GM12874 (cell line): ENCODE data around the gene HIGD1B.

ENCODE experiments used
- TF ChIP-seq, protein P1 (sequence below): IDR thresholded peaks from 2 replicates; pipeline ENCODE4 v1.5.1; 2011; ENCODE audit warnings: low read depth, mild to moderate bottlenecking, control low read depth, low read length, moderate library complexity; ENCODE audit not compliant: insufficient read depth

The HIGD1B gene

GRCh38 chr17:44884941-44885340 lies 37.3 kb downstream of the HIGD1B start:
- TF ChIP-seq, protein P1, sequence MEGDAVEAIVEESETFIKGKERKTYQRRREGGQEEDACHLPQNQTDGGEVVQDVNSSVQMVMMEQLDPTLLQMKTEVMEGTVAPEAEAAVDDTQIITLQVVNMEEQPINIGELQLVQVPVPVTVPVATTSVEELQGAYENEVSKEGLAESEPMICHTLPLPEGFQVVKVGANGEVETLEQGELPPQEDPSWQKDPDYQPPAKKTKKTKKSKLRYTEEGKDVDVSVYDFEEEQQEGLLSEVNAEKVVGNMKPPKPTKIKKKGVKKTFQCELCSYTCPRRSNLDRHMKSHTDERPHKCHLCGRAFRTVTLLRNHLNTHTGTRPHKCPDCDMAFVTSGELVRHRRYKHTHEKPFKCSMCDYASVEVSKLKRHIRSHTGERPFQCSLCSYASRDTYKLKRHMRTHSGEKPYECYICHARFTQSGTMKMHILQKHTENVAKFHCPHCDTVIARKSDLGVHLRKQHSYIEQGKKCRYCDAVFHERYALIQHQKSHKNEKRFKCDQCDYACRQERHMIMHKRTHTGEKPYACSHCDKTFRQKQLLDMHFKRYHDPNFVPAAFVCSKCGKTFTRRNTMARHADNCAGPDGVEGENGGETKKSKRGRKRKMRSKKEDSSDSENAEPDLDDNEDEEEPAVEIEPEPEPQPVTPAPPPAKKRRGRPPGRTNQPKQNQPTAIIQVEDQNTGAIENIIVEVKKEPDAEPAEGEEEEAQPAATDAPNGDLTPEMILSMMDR = no peak

DNA sequence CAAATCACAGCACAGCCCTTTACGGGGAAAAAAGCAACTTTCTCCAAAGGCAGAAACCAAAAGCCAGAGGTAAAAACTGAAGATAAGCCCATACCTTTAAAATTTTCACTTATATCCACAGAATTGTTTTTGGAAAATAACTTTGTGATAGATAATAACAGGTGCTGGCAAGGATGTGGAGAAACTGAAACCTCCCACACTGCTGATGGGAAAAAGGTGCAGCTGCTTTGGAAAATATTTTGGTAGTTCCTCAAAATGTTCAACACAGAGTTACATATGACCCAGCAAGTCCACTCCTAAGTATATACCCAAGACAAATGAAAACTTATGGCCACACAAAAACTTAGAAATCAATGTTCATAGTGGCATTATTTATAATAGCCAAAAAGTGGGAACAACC lies 39.3 kb downstream of the HIGD1B start:
- TF ChIP-seq, protein P1 = no peak

DNA sequence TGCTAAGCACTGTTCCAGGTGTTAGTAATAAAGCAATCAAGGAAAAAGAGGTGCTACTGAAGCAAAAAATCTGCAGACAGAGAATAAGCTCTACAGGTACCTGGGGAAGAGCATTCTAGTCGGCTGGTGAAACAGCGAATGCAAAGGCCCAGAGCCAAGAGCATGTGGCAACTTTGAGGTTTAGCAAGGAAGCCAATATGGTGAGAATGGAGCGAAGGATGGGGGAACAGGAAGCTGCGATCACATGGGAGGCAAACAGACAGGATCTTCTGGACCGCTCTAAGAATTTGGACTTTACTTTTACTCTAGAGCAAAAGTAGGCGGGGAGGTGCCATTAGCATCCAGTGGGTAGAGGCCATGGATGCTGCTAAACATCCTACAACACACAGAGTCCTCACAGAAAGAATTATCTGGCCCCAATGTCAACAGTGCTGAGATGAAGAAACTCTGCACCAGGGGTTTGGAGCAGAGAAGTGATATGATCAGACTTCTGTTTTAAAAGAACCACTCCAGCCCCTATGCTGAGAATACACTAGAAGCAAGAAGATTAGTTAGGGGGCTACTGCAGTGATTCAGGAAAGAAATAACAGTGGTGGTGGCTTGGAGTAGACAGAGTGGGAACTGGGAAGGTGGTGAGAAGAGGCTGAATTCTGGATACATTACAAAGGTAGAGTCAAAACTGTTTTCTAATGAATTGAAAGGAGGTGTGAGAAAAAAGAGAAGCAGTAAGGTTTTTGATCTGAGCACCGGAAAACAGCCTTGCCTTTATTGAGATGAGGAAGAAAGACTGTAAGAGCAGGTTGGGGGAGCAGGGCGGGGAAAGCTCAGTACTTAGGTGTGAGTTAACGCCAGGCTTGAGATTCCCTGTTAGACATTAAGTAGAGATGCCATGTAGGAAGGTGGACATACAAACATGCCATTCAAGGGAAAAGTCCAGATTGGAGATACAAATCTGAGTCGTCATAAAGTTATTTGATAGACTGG lies 40.6 kb downstream of the HIGD1B start:
- TF ChIP-seq, protein P1 = no peak

- TF ChIP-seq, protein P1 = no peak
These were observed 41.3 kb downstream of the HIGD1B start for GRCh38 chr17:44889003-44889402.

DNA sequence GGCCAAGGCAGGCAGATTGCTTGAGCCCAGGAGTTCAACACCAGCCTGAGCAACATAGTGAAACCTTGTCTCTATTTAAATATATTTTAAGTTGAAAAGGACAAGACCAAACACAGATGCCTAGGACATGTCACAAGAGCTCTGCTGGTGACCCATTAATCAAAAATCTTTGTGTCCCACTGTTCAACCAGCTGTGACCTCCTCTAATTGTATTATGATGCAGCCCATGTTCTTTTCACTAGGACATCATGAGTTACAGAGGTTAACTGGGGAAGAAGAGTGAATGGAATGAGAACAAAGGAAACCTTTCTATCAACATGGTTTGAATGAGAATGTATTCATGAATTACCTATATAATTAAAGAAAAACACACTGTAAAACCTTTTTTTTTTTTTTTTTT lies 44.6 kb downstream of the HIGD1B start:
- TF ChIP-seq, protein P1 = no peak

DNA sequence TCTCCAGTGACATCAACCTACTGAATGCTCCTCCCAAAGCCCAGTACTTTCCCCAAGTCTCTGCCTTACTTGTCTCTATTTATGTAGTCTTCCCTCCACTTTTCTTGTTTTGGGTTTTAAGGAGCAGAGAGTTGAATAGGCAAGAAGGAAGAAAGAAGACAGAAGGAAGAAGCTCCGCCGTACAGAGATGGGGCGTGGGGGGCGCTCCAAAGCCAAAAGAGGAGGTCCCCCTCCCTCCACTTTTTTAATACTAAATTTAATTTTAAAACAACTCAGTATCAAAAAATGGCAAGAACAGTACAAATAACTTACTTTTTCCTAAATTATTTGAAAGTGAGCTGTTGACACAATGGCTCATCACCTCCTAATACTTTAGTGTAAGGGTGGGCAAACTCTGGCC lies 47.0 kb downstream of the HIGD1B start:
- TF ChIP-seq, protein P1 = no peak

- TF ChIP-seq, protein P1 = no peak
These were observed 51.0 kb downstream of the HIGD1B start for GRCh38 chr17:44898768-44899073.
